HUDEP-2 (cell line): ENCODE results near the gene NUF2.
"Not testable (repeated sequence)": the region's sequence is repeated elsewhere in the genome, so short reads cannot be mapped to it uniquely, and the experiment has no call there.

Experiments used
- DNase-seq, 76 experiments: peaks; one replicate each; lab custom pipeline; 2025; ENCODE audit not compliant: unreplicated experiment in 76 of 76; lab: John Stamatoyannopoulos, UW

NUF2 gene

GRCh38 chr1:163323339-163323738, 1.6 kb downstream of the NUF2 start:
- peak in 2 of 76 experiments; percentile 4 for DNase-seq

- no peak for DNase-seq
Observed at GRCh38 chr1:163331116-163331515, 9.4 kb downstream of the NUF2 start.

- no peak for DNase-seq
Observed at GRCh38 chr1:163335216-163335615, 13.5 kb downstream of the NUF2 start.

GRCh38 chr1:163337631-163338030, 15.9 kb downstream of the NUF2 start:
- no peak for DNase-seq

- DNase-seq, result no peak
Observed at GRCh38 chr1:163346326-163346870, 24.6 kb downstream of the NUF2 start.

GRCh38 chr1:163347106-163347505, 25.4 kb downstream of the NUF2 start:
- DNase-seq, result no peak

GRCh38 chr1:163351912-163352311, 30.2 kb downstream of the NUF2 start:
- no peak for DNase-seq

- no peak for DNase-seq
Observed at GRCh38 chr1:163357378-163357777, 35.6 kb downstream of the NUF2 start.

- not testable (repeated sequence) for DNase-seq
Observed at GRCh38 chr1:163358172-163358571, 36.4 kb downstream of the NUF2 start.

GRCh38 chr1:163361123-163361934, 39.6 kb downstream of the NUF2 start:
- DNase-seq, result peak in 1 of 76 experiments; percentile 2

- DNase-seq, result no peak
Observed at GRCh38 chr1:163365186-163365585, 43.4 kb downstream of the NUF2 start.

- DNase-seq, result no peak
Observed at GRCh38 chr1:163366555-163366954, 44.8 kb downstream of the NUF2 start.

GRCh38 chr1:163367721-163368120, 46.0 kb downstream of the NUF2 start:
- no peak for DNase-seq

GRCh38 chr1:163372576-163372975, 50.8 kb downstream of the NUF2 start:
- no peak for DNase-seq

GRCh38 chr1:163378554-163378953, 56.8 kb downstream of the NUF2 start:
- no peak for DNase-seq

GRCh38 chr1:163379801-163380200, 58.0 kb downstream of the NUF2 start:
- DNase-seq, result no peak

- no peak for DNase-seq
Observed at GRCh38 chr1:163381487-163382184, 59.9 kb downstream of the NUF2 start.

GRCh38 chr1:163382395-163382794, 60.6 kb downstream of the NUF2 start:
- no peak for DNase-seq

- DNase-seq, result no peak
Observed at GRCh38 chr1:163387146-163387545, 65.4 kb downstream of the NUF2 start.

- no peak for DNase-seq
Observed at GRCh38 chr1:163388970-163389369, 67.2 kb downstream of the NUF2 start.

GRCh38 chr1:163395790-163396189, 74.0 kb downstream of the NUF2 start:
- DNase-seq, result no peak
